GM12865 (cell line): ENCODE results near the gene ATP2B2.

Experiments used
- DNase-seq: peaks from one replicate; pipeline ENCODE4 v3.0.0; 2010; ENCODE audit warnings: low read depth
- H3K4me3 ChIP-seq: 2 replicates; pipeline ENCODE4 v1.5.1; 2011; ENCODE audit warnings: mild to moderate bottlenecking, low read depth, low read length, control low read depth
- CTCF ChIP-seq: IDR thresholded peaks from 2 replicates; pipeline ENCODE4 v1.5.1; 2011; ENCODE audit warnings: low read length, control low read depth, low read depth, inconsistent platforms; ENCODE audit not compliant: insufficient read depth; ENCODE audit errors: missing control alignments

ATP2B2 gene

GRCh38 chr3:10381336-10381735, 124.0 kb downstream of the ATP2B2 start:
- no peak for TF ChIP-seq CTCF
- no peak for DNase-seq
- H3K4me3 ChIP-seq: no peak overlapping the region

- DNase-seq: no peak
- no peak for TF ChIP-seq CTCF
Observed at GRCh38 chr3:10380906-10381305, 124.5 kb downstream of the ATP2B2 start.

GRCh38 chr3:10379961-10380360, 125.4 kb downstream of the ATP2B2 start:
- TF ChIP-seq CTCF: no peak
- DNase-seq: no peak
- no peak overlapping the region for H3K4me3 ChIP-seq

More at GRCh38 chr3:10380906-10381305, 124.5 kb downstream of the ATP2B2 start:
- H3K4me3 ChIP-seq: no peak overlapping the region

- no peak for TF ChIP-seq CTCF
- DNase-seq: no peak
- no peak overlapping the region for H3K4me3 ChIP-seq
Observed at GRCh38 chr3:10379161-10379560, 126.2 kb downstream of the ATP2B2 start.

- no peak for TF ChIP-seq CTCF
- no peak overlapping the region for H3K4me3 ChIP-seq
- no peak for DNase-seq
Observed at GRCh38 chr3:10378742-10379141, 126.6 kb downstream of the ATP2B2 start.

GRCh38 chr3:10378246-10378645, 127.1 kb downstream of the ATP2B2 start:
- no peak for TF ChIP-seq CTCF
- H3K4me3 ChIP-seq: no peak overlapping the region
- DNase-seq: no peak

- DNase-seq: no peak
- no peak overlapping the region for H3K4me3 ChIP-seq
- no peak for TF ChIP-seq CTCF
Observed at GRCh38 chr3:10377148-10377725, 128.1 kb downstream of the ATP2B2 start.
